ENCODE measurements around the gene LZTR1. TPM values are rescaled to one million over a fixed set of nuclear protein-coding genes. Genes with fewer than 3 reads are reported as not detected.

Gene LZTR1
- 29.8 and 31.0 TPM in 2 replicates for total RNA-seq (2021; fragmentation: NEBNext Ultra II Directional; extraction: Animal tissue kit (Norgen Biotek cat#: 25700))
- polyA plus RNA-seq (2011; rRNA removed), result 22.3 and 32.4 TPM in 2 replicates
- polyA plus RNA-seq (2011; cell fraction: cytosol; rRNA removed), result 24.8 TPM
- polyA plus RNA-seq (2011; cell fraction: nucleus; rRNA removed), result 124 TPM
- 19.9 to 28.5 TPM (median 23.0 TPM) in 4 replicates for polyA plus RNA-seq (2012, experiment 1 of 2)
- 16.9 TPM for polyA plus RNA-seq (2012, experiment 2 of 2)
- 12.5 TPM for polyA plus RNA-seq (2013, experiment 1 of 2)
- 12.5 TPM for polyA plus RNA-seq (2013, experiment 2 of 2)
- polyA minus RNA-seq (2011; rRNA and poly(A)+ RNA removed), result 23.5 and 30.5 TPM in 2 replicates
- polyA minus RNA-seq (2011; cell fraction: cytosol; rRNA and poly(A)+ RNA removed), result 10.6 TPM
- 63.0 TPM for polyA minus RNA-seq (2011; cell fraction: nucleus; rRNA and poly(A)+ RNA removed)
- long read RNA-seq, experiment 1, partial matches to known transcripts, result 3 of 7 reads
- long read RNA-seq, experiment 1, other reads (novel, unspliced or antisense), result 4 of 7 reads
- long read RNA-seq, experiment 2, result 0 reads

DNA sequence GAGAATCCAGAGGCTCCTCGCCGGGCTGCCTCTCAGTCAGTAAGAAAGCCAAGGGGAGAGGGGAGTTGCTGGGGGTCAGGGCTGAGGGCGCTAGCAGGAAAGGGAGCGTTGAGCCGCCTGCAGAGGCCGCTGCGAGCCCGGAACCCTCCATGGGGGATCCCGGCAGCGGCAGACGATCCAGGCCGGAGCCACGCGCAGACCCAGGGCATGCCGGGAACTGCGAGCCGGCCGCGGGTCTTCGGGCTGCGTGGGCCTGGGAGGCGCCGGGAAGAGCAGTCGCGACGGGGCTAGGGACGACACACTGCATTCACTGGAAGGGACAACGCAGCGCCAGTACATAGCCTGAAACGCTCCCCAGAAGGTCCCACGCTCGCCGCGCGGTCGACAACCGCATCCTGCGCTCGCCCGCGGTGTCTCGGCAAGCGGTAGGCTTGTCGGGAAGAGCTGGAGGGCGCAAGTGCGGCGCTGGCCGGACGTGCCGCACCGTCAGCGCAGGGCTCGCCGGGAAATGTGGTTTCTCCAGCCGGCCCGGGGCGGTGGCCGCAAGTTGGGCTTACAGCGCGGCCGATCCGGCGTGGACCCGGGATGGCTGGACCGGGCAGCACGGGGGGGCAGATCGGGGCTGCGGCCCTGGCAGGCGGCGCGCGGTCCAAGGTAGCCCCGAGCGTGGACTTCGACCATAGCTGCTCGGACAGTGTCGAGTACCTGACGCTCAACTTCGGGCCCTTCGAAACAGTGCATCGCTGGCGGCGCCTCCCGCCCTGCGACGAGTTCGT, at the start of gene LZTR1:
LZTR1 (plus strand) TSS at position 511 of the 776 bp plus-strand sequence; CDS start at position 586, 75 bp downstream.
- Histone ChIP-seq H4K91ac (replicated peaks; ENCODE audit: insufficient read length, low read length) (peak within 1 kb of the TSS; percentile 99), H3K4ac (replicated peaks; ENCODE audit: insufficient read length, low read depth, low read length) (peak within 1 kb of the TSS; percentile 83), H3K79me2 (ENCODE audit: control insufficient read depth in 1 of 2, insufficient read depth in 2 of 2, low read length in 2 of 2) (no peaks in the 10 kb centered on the region), H4K20me1 (replicated peaks in 1 of 2; ENCODE audit: control insufficient read depth in 1 of 2, insufficient read depth in 2 of 2, low read length in 2 of 2) (peaks cover 0 to 3% of the 10 kb centered on the region in 2 experiments), H3K79me1 (ENCODE audit: low read depth, low read length) (no peaks in the 10 kb centered on the region), H2BK15ac (ENCODE audit: low read length) (peak within 1 kb of the TSS; percentile 14; the same call in 1 of the 2 replicates), H3K23ac (ENCODE audit: insufficient read length) (no peak within 1 kb of the TSS), H3K36me3 (ENCODE audit: control insufficient read depth in 2 of 4, insufficient read depth in 4 of 4, low read length in 3 of 4) (no peaks in the 10 kb centered on the region; a peak in 1 of 8 replicates), H2BK5ac (ENCODE audit: low read depth, low read length) (peak within 1 kb of the TSS; percentile 97; the same call in 1 of the 2 replicates), H4K8ac (ENCODE audit: extremely low read depth, insufficient read depth, low read length) (peak within 1 kb of the TSS; percentile 99), H3K4me2 (ENCODE audit: insufficient read depth in 1 of 2, low read depth in 2 of 2, low read length in 2 of 2) (peak within 1 kb of the TSS; percentile 50 to 92), H3K18ac (ENCODE audit: extremely low read depth, low read length) (peak within 1 kb of the TSS; percentile 95), H3K23me2 (ENCODE audit: low read depth, low read length) (peaks cover 8% of the 10 kb centered on the region), H3K14ac (ENCODE audit: insufficient read length) (no peak within 1 kb of the TSS), H2BK12ac (ENCODE audit: low read depth, low read length) (no peak within 1 kb of the TSS), H2BK120ac (replicated peaks; ENCODE audit: low read depth, low read length) (peak within 1 kb of the TSS; percentile 92), H2BK20ac (ENCODE audit: low read length) (no peak within 1 kb of the TSS), H3K9ac (replicated peaks in 1 of 4; ENCODE audit: extremely low read depth in 1 of 4, low read depth in 3 of 4, low read length in 3 of 4) (peak within 1 kb of the TSS; percentile 61 to 85 (median 79)), H3K27ac (ENCODE audit: low read depth, low read length) (peak within 1 kb of the TSS; percentile 90), H4K5ac (ENCODE audit: insufficient read length, low read depth, low read length) (peak within 1 kb of the TSS; percentile 98), H3K27me3 (replicated peaks in 1 of 4; ENCODE audit: control insufficient read depth in 3 of 4, extremely low read depth in 1 of 4, insufficient read depth in 3 of 4, low read length in 3 of 4) (peaks cover 0 to 14% (median 7%) of the 10 kb centered on the region in 4 experiments; a peak in 5 of 7 replicates), H2AK5ac (ENCODE audit: low read depth, low read length) (0 out of 2 replicates have a peak within 1 kb of the TSS, but pooled peaks have one; percentile 10), H3K4me1 (replicated peaks in 1 of 4; ENCODE audit: control insufficient read depth in 3 of 4, insufficient read depth in 4 of 4, low read length in 3 of 4) (peaks cover 5 to 25% (median 8%) of the 10 kb centered on the region in 4 experiments; a peak in 6 of 7 replicates), H3K9me3 (ENCODE audit: insufficient read depth in 2 of 2, low read depth in 1 of 2, low read length in 1 of 2) (peaks cover 11 to 17% of the 10 kb centered on the region in 2 experiments), H3K4me3 (ENCODE audit: extremely low read depth in 1 of 4, insufficient read depth in 2 of 4, low read depth in 3 of 4, low read length in 4 of 4) (peak within 1 kb of the TSS; percentile 68 to 86 (median 74)), H2AFZ (ENCODE audit: low read length) (peak within 1 kb of the TSS; percentile 78), H3K56ac (replicated peaks; ENCODE audit: insufficient read length, low read depth, low read length) (peak within 1 kb of the TSS; percentile 71)
- 2% methylated on average over 81 of the region's 87 CpGs; no CpG with 5 or more reads in 1 of the 2 experiments for WGBS, 2 experiments (ENCODE audit: extremely low coverage in 1 of 2, insufficient coverage in 1 of 2, insufficient read length in 1 of 2, insufficient replicate concordance in 2 of 2, low coverage in 1 of 2, low lambda C conversion rate in 2 of 2, missing lambda C conversion rate in 1 of 2)
- DNase-seq (ENCODE audit: low read depth in 1 of 2, low spot score in 2 of 2), result peak in 1 of 2 experiments; percentile 86
- FAIRE-seq, result no peak
- ChIA-PET CTCF (ENCODE audit: partially characterized antibody) (interaction anchor here (0.6 to 1.9 kb wide), 16 partner anchors 9 to 177 kb away, joined by 3 to 10 read pairs (median 4); partner anchors contain the start of genes AIFM3, P2RX6 and THAP7), POLR2A (ENCODE audit: partially characterized antibody) (interaction anchor here (0.9 to 4.6 kb wide), 14 partner anchors 8 to 63 kb away, joined by 3 to 45 read pairs (median 5); partner anchors contain the start of gene THAP7)
- TF ChIP-seq, protein P1, sequence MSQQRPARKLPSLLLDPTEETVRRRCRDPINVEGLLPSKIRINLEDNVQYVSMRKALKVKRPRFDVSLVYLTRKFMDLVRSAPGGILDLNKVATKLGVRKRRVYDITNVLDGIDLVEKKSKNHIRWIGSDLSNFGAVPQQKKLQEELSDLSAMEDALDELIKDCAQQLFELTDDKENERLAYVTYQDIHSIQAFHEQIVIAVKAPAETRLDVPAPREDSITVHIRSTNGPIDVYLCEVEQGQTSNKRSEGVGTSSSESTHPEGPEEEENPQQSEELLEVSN (IDR thresholded peaks at IDR 0.05), result peak; percentile 80
- peak; percentile 99 for TF ChIP-seq PHF8 (conservative IDR thresholded peaks at IDR 0.05; ENCODE audit: low read depth, low read length)
- TF ChIP-seq, protein P2, sequence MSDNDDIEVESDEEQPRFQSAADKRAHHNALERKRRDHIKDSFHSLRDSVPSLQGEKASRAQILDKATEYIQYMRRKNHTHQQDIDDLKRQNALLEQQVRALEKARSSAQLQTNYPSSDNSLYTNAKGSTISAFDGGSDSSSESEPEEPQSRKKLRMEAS (IDR thresholded peaks at IDR 0.05), result peak; percentile 85
- TF ChIP-seq SUZ12 (IDR thresholded peaks at IDR 0.05; ENCODE audit: low read length), result peak; percentile 47; the same call in 1 of the 2 replicates
- no peak for TF ChIP-seq BACH1 (IDR thresholded peaks at IDR 0.05; ENCODE audit: low read length)
- no peak for TF ChIP-seq MAFK (IDR thresholded peaks at IDR 0.05; ENCODE audit: low read depth, low read length)
- TF ChIP-seq RBBP5 (IDR thresholded peaks at IDR 0.05; ENCODE audit: borderline replicate concordance, low read depth, low read length), result peak; percentile 77
